Measurements from ENCODE around the gene TCF15.
"Not testable (repeated sequence)": the region's sequence is repeated elsewhere in the genome, so short reads cannot be mapped to it uniquely, and the experiment has no call there.

Gene TCF15

DNA sequence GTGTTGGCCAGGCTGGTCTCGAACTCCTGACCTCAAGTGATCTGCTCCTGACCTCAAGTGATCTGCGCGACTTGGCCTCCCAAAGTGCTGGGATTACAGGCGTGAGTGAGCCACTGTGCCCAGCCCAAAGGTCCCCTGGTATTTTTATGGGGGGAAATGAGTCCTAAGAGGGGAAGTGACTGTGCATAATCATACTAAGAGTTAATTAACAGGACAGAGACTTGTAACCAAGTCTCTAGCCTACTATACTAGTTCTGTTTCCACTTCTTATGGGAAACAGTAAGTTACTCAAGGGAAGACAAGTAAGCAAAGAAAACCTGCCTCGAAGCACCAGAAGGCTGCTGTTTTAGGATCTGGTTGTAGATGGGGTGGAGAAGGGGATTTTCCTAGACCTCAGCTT is 27.9 kb downstream of the TCF15 start:
- DNase-seq (ENCODE audit: low read depth, low spot score): no peak

DNA sequence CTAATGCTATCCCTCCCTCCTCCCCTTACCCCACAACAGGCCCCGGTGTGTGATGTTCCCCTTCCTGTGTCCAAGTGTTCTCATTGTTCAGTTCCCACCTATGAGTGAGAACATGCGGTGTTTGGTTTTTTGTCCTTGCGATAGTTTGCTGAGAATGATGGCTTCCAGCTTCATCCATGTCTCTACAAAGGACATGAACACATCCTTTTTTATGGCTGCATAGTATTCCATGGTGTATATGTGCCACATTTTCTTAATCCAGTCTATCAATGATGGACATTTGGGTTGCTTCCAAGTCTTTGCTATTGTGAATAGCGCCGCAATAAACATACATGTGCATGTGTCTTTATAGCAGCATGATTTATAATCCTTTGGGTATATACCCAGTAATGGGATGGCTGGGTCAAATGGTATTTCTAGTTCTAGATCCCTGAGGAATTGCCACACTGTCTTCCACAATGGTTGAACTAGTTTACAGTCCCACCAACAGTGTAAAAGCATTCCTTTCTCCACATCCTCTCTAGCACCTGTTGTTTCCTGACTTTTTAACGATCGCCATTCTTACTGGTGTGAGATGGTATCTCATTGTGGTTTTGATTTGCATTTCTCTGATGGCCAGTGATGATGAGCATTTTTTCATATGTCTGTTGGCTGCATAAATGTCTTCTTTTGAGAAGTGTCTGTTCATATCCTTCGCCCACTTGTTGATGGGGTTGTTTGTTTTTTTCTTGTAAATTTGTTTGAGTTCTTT is 31.0 kb downstream of the TCF15 start:
- not testable (repeated sequence) for DNase-seq (ENCODE audit: low read depth, low spot score)

DNA sequence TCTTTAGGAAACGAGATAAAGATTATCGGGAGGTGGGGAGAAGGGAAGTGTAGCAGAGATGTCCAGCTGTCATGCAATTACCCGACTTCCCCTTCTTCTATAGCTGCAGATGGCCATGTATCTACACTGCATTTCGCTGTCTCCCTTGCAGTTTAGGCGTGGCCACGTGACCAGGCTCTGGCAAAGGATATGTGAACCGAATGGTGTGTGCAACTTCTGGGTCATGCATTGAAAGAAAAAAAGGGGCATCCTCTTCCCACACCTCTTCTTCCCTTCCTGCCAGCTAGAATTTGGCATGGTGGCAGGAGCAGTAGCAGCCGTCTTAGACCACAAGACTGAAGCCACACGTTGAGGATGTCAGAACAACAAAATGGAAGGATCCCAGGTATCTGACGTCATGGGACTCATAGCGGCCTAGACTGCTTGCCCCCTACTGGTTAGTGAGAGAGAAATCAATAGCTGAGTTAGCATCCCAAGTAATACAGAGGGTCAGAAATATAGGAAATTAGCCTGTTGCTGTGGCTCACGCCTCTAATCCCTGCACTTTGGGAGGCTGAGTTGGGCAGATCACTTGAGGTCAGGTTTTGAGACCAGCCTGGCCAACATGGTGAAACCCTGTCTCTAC is 32.8 kb downstream of the TCF15 start:
- no peak for DNase-seq (ENCODE audit: low read depth, low spot score)

DNA sequence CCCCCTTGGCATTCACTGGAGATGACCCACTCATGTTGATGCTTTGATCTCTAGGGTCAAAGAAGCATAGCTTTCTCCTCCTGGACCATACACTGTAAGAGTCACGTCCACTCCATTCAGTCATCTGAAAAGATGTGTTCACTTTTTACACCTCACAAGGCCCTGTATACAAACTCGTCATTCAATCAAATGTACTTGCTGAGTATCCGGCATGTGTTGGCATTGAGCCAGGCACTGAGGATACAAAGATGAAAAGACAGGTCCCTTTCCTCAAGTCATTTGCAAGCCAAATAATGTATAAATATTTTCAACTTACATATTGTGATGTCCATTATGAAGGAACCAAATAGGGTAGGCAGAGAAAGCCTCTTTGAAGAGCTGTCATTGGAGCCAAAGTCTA is 34.0 kb downstream of the TCF15 start:
- DNase-seq (ENCODE audit: low read depth, low spot score): no peak

DNA sequence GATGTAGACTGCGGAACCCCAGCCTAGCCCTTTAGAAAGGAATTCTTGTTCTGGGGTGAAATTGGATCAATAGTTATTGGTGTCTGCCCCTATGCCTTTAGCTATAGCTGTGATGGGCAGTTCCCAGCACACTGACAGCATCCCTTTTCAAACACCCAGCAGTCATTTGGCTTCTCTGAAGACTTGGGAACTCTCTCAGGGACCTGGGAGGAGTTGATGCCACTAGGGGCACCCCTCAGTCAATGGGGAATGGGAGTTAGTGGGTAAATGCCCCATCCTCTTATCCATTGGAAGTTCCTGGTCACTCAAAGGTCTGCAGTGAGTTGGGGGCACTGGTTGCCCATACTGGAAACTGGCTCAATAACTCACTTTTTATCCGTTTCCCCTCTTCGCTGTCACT is 34.9 kb downstream of the TCF15 start:
- no peak for DNase-seq (ENCODE audit: low read depth, low spot score)

DNA sequence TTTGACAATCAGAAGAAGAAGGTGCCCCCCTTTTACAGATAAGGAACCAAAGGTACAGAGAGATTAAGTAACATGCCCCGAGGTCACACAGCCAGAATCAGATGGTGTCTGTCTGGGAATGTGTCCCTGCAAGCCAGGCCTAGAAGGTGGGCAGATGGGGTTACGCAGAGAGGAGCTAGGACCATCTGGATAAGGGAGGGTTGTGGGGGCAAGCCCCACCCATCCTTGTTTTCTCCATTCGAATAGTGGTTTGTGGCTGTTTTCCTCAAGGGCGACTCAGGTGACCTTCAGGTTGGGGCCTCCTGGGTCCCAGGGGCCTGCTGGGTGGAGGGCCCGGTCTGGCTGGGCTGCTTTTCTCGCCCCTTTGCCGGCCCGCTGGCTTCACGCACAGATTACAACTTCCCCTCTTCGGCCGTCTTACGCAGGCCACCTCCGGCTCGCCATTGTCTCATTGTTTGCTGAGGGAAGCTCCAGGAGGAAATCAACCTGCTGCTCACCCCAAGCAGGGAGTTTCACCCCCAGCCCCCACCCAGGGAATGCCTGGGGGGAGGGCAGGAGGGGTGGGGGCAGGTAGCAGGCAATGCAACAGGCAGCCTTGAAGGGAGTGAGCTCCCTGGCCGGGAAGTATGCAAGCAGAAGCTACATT is 35.7 kb downstream of the TCF15 start:
- no peak for DNase-seq (ENCODE audit: low read depth, low spot score)

DNA sequence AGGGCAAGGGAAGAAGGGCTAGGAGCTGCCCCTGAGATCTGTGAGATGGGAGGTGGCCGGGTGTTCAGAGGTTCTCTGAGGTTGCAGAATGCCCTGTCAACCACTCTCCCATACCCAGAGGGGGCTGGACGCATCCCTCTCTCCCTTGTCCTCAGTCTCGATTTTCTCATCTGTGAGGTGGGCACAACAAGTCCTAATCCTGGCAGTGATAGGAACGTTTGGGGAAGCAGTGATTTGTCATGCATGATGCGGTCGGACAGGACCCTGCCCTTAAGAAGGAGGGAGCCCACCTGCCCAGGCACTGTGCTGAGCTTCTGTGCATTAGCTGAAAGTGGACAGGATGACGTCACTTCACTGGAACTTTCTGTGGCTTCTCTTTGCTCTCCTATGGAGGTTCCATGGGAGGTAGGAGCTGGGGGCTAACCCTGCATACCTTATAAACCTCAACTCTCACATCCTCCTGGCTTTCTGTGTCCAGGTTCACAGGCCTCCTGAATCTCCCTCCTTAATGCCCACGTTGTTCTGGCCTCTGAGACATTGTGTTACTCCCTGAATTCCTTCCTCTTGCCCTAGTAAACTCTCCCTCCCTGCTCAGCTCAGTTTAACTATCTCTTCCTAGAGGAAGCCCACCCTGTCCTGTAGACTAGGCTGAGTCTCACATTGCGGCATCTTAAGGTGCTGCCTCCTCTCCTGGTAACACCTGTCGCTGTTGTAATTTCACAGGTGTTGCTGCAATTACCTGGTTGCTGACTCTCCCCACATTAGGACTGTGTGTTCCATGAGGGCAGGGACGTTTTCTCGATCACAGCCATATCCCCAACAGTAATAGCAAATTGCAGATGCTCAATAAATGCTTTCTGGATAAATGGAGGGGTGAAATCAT is 36.5 kb downstream of the TCF15 start:
- no peak for DNase-seq (ENCODE audit: low read depth, low spot score)

DNA sequence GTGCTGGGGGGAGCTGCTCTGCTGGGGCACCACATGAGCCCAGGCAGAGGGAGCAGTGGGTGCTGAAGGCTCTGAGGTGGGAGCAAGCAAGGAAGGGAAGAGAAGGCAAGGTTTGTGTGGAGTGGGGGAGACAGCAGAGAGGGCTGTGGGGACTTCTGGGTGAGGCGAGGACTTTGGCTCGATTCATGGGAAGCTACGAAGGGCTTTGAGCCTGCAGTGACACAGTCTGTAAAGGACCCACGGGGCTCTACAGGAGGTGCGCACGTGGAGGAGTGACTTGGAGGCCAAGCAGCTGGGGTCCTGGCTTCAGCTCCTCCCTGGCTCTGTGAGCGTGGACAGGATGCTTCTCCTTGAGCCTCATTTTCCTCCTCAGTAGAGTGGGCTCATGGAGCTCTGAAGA is 37.4 kb downstream of the TCF15 start:
- no peak for DNase-seq (ENCODE audit: low read depth, low spot score)

DNA sequence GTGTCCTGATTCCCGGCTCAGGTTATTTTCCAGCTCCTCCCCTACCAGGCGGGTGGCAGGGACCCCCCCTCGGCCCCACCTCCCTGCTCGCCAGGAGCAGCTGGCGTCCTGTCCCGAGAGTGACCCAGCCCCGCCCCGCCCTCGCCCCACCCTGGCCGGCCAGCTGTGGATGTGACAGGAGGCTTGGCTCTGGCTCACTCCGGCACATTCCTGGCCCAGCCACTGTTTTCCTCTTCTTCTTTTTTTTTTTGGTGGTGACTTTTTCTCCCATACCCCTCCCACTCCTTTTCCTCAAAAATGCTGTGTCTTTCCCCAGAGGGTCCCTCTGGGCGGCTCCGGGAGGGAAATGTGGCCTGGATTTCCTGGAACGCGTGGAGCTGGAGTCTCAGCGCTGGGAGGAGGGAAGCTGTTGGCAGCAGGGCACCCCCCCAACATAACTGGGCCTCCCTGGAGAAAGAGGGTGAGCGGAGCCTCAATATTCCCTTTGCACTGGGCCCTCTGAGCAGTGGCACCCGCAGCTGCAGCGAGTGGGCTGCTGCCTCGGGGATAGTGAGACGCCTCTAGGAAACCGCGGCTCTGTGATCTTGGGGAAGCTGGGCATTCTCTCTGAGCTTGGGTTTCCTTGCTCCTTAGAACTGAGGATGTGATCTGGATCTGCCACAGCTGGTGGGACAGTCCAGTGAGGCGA is 38.2 kb downstream of the TCF15 start:
- DNase-seq (ENCODE audit: low read depth, low spot score): no peak

DNA sequence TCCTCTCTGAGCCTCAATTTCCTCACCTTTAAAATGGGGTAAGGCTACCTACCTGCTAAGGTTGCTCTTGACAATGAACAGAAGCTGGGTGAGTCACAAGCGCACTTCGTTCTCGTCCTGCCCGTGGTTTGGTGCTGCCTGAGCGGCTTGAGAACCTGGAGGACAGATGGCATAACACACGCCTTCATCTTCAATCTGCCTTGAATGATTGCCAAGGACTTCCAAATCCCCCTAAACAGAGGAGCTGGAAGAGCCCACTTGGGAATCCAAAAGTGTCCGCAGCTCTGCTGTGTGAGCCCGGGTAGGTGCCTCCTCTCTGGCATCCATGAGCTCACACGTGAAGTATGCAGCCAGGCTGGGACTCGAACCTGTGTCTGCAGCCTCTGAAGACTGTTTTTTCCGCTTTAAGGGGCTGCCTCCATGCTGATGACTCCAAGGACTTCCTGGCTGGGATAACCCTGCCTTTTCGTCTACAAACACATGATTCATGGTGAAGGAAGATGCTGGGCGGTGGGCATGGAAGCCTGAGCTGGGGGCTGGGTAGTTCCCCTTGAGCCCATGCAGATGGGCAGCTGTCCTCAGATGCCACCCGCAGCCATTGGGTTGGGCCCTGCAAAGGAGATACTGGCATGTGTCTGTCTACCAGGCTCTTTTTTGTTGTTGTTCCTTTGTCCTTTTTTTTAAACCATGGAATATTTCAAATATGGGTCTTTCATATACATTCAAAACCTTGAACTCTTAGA is 41.3 kb downstream of the TCF15 start:
- DNase-seq (ENCODE audit: low read depth, low spot score): no peak

DNA sequence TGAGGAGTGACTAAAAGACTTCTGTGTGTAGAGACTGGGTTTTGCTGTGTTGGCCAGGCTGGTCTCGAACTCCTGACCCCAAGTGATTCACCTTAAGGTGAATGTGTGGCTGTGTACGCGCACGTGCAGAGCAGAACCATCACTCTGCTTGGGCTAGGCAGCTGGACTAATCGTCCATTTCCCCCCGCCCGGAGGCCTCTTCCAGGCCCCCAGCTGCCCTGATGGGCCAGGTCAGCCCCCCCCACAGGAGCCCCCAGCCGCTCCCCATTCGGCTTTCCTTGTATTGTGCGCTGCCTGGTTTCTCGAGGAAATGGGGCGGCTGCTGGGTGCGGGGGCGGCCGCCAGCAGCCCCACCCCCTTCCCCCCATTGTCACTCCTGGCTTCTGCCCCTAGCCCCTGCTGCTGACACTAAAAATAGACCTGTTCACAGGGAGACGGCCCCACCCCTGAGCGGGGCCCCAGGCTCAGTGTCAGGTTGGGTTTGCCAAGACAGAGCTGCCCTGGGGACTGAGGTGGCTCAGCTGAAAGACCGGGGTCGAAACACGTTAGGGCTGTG is 41.9 kb downstream of the TCF15 start:
- no peak for DNase-seq (ENCODE audit: low read depth, low spot score)

DNA sequence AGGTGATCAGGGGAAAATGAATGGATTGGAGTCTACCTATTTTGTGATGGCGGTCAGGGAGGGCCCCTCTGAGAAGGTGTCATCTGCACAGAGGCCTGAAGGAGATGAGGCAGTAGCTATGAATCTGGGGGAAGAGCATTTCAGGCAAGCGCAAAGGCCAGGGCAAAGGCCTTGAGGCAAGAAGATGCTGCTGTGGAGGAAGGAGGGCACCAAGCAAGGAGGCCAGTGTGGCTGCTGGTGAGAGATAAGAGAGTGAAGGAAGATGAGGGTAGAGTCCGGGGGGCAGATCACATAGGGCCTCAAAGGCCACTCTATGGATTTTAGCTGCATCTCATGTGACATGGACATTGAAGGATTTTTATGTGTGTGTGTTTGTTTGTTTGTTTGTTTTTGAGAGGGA is 45.9 kb downstream of the TCF15 start:
- no peak for DNase-seq (ENCODE audit: low read depth, low spot score)

DNA sequence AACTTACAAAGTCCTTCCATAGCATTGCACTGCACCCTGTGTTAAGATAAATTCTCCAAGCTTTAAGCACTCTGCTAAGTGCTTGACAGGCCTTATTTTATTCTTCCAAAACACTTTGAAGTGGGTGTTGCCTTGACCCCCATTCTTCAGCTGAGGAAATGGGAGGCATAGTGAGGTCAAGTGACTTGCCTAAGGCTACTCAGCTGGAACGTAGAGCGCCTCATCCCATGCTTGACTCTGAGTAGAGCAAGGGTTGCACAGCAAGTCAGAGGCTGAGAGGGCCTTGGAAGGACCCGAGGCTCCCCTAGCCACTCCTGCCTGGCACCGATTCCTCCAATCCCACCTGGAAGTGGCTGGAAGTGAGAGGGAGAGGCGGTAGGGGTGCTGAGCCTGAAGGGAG is 46.9 kb downstream of the TCF15 start:
- no peak for DNase-seq (ENCODE audit: low read depth, low spot score)

DNA sequence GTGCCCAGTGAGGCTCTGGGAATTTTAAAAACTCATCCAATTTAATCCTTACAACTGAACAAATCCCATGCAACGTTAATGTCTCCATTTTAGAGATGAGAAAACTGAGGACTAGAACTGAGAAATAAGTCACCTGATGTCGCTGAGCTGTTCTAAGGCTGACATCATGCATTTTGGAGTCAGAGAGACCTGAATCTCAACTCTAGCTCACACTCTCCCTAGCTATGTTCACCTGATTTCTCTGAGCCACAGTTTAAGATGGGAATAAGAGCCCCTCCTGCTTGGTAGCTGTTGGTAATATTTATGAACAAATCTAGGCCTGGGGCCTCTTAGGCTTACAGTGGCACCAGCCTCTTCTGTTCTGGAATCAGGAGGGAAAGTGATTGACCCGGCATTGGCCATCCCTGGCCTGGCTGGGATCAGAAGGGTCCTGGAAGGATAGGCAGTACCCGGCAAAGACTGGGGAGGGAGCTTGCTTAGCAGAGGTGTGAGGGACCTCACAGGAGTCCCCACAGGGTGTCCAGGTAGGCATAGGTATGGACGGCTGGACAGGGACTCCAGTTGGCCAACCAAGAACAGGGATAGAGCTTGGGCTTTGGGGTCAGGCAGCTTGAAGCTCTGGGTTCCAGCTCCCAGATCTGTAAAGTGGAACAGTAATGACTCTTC is 47.7 kb downstream of the TCF15 start:
- DNase-seq (ENCODE audit: low read depth, low spot score): no peak

DNA sequence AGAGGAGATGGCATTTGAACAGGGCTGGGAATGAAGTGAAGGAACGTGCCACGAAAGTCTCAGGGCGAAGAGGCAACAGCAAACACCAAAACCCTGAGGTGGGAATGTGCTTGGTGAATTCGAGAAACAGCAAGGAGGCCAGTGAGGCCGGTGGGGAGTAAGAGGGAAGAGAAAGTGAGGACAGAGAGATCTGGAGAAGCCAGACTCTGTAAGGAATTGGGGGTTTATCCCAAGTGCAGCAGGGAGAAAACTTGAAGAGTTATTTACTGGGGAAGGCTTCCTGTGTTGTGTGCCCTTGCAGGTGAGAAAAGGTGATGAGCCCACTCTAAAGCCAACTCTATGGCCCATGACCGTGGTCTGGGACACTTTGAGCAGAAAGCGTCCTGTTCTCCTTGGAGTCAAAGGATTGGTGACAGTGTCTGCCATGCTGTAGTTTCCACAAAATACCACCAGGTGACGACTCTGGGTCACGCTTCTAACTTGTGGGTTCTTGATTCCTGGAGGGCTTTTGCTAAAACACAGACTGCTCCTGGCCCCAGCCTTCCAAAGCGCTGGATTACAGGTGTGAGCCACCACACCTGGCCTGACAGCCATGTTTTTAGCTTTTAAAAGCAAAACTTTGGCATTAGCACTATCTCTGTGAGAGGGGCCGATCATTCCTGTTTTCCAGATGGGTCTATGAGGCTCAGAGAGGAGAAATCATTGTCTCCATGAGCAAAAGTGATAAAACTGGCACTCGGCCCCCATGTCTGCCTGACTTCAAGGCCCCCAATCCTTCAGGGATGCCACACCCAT is 48.5 kb downstream of the TCF15 start:
- DNase-seq (ENCODE audit: low read depth, low spot score): no peak

DNA sequence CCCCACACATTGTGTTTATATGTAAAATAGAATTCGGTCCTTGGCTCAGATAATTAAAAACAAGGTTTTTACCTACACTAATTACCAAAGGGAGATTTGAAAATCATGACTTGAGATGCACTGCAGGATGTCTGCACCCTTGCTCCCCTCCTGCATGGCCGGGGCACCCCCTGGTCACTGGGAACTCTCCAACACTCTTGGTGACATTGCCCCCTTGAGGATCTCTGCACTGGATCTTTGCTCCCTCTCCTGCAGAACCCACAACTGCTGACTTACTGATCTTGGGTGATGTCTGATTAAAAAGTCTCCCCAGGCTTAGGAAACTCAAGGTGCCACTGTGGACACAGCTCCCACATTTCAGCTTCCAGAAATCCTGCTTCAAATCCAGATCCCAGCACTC is 49.4 kb downstream of the TCF15 start:
- no peak for DNase-seq (ENCODE audit: low read depth, low spot score)

DNA sequence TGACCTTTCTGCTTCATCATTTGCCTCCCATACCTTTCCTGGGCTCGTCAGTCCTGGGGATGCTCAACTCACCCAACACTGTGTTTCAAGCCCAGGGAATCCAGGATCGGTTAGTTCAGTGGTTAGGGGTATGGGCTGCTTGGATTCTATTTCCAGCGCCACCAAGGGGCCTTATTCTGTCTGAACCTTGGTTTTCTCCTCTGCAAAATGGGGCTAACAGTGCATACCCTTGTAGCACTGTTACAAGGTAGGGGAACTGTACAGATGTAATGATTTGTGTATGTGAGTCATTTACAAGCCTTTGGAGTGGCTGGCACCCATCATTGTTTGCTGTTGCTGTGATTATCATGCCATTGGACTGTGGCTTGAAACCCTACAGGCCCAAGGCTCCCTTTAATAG is 52.0 kb downstream of the TCF15 start:
- DNase-seq (ENCODE audit: low read depth, low spot score): no peak

DNA sequence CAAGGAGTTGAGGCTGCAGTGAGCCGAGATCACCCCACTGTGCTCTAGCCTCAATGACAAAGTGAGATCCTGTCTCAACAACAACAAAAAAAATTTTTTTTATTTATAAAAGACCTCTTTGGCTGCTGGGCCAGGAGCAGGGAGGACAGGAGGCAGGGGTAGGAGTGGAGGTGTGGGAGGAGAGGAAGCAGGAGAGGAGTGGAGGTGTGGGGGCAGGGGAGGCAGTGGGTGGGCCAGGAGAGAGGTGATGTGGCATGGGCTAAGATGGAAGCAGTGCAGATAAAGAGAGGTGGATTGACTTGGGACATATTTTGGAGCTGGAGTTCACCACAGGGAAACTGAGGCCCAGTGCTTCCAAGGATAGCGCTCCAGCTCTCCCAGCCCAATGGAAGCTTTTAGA is 53.1 kb downstream of the TCF15 start:
- DNase-seq (ENCODE audit: low read depth, low spot score): no peak

DNA sequence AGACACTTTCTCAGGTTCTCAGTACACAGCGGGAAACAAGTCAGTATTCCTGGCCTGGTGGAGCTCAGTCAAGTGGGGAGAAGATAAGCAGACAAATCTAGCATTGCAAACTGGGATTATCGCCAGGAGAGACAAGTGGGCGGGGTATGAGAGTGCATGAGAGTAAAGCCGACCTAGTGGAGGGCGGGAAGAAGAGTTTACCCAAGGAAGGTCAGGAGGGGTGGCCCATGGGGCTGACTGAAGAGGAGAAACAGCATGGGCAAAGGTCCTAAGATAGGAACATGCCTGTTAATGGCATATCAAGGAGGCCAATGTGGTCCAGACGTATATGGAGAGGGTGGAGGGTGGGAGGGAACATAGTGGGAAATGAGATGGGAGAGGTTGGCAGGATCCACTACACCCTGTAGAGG is 54.1 kb downstream of the TCF15 start:
- DNase-seq (ENCODE audit: low read depth, low spot score): no peak

Data from brain pericyte (primary cell).